SK-N-SH (cell line): ENCODE results near the gene ATP2B2. TPM values are rescaled to one million over a fixed set of nuclear protein-coding genes. Genes with fewer than 3 reads are reported as not detected.

Source experiments
- CTCF ChIA-PET: fragments of 300-600, 350-600 bp; formaldehyde crosslinking; extraction: SDS; loops from one replicate; lab custom pipeline; 2021; lab: Yijun Ruan, JAX
- POLR2A ChIA-PET: fragments of 350-600 bp; sonication (Branson Sonifier 250); formaldehyde crosslinking; extraction: SDS; loops from one replicate; lab custom pipeline; 2020; ENCODE audit warnings: antibody characterized with exemption, inconsistent platforms; lab: Yijun Ruan, JAX
- DNase-seq: peaks from one replicate; pipeline ENCODE4 v3.0.0; 2012
- H2AFZ ChIP-seq: fragments of 200-600 bp; sonication (generic); 2 replicates; pipeline ENCODE4 v1.8.1; 2016; ENCODE audit warnings: antibody characterized with exemption, mild to moderate bottlenecking, low read depth
- H3F3A ChIP-seq: fragments of 200-600 bp; sonication (generic); replicated peaks from 2 replicates; pipeline ENCODE3; 2016; ENCODE audit warnings: antibody characterized with exemption, mild to moderate bottlenecking; ENCODE audit not compliant: insufficient read depth
- H3K27ac ChIP-seq, 2 experiments: fragments of 200-500 bp in 1 of 2; fragments of 200-600 bp in 1 of 2; sonication (Bioruptor generic) in 1 of 2; sonication (generic), shearing (Covaris generic) in 1 of 2; 2 replicates each; pipeline versions ENCODE4 v1.5.1 to v1.6.1; 2014 to 2016; ENCODE audit warnings: low read depth in 2 of 2, inconsistent platforms in 1 of 2, low read length in 1 of 2, mild to moderate bottlenecking in 1 of 2, mixed read lengths in 1 of 2
- H3K27me3 ChIP-seq: fragments of 200-600 bp; sonication (generic), shearing (Covaris generic); 2 replicates; pipeline ENCODE4 v1.6.1; 2016; ENCODE audit warnings: mixed run types; ENCODE audit not compliant: insufficient read depth
- H3K36me3 ChIP-seq, 2 experiments: fragments of 200-500 bp in 1 of 2; fragments of 200-600 bp in 1 of 2; sonication (Bioruptor generic) in 1 of 2; sonication (generic) in 1 of 2; replicated peaks in 1 of 2; 2 replicates each; pipeline versions ENCODE3 to v1.5.1; 2014 to 2016; ENCODE audit warnings: low read length in 1 of 2, mild to moderate bottlenecking in 1 of 2; ENCODE audit not compliant: insufficient read depth in 2 of 2, control insufficient read depth in 1 of 2
- H3K4me1 ChIP-seq, 2 experiments: fragments of 200-500 bp in 1 of 2; fragments of 200-600 bp in 1 of 2; sonication (Bioruptor generic) in 1 of 2; sonication (generic), shearing (Covaris generic) in 1 of 2; 2 replicates each; pipeline versions ENCODE4 v1.5.1 to v1.6.1; 2014 to 2016; ENCODE audit warnings: low read depth in 1 of 2, low read length in 1 of 2, mixed run types in 1 of 2; ENCODE audit not compliant: insufficient read depth in 2 of 2, control insufficient read depth in 1 of 2
- H3K4me2 ChIP-seq: fragments of 200-600 bp; sonication (generic), shearing (Covaris generic); 2 replicates; pipeline ENCODE4 v1.6.1; 2017; ENCODE audit warnings: mixed run types
- H3K4me3 ChIP-seq, 2 experiments: fragments of 200-500 bp in 1 of 2; fragments of 200-600 bp in 1 of 2; sonication (Bioruptor generic) in 1 of 2; sonication (generic), shearing (Covaris generic) in 1 of 2; 2 replicates each; pipeline versions ENCODE4 v1.5.1 to v1.8.1; 2014 to 2016; ENCODE audit warnings: low read depth in 2 of 2, inconsistent platforms in 1 of 2, low read length in 1 of 2, mild to moderate bottlenecking in 1 of 2, mixed read lengths in 1 of 2, moderate library complexity in 1 of 2
- H3K79me2 ChIP-seq: fragments of 200-600 bp; sonication (generic); 2 replicates; pipeline ENCODE4 v1.8.1; 2017; ENCODE audit warnings: mild to moderate bottlenecking; ENCODE audit not compliant: insufficient read depth
- H3K9ac ChIP-seq: fragments of 200-600 bp; sonication (generic); 2 replicates; pipeline ENCODE4 v1.6.1; 2017; ENCODE audit warnings: mixed run types
- H3K9me2 ChIP-seq: fragments of 200-600 bp; sonication (generic); 2 replicates; pipeline ENCODE4 v1.6.1; 2017; ENCODE audit warnings: mixed run types
- H3K9me3 ChIP-seq: fragments of 200-600 bp; sonication (generic); 2 replicates; pipeline ENCODE4 v1.6.1; 2017; ENCODE audit warnings: mixed run types, mild to moderate bottlenecking, moderate library complexity
- H4K20me1 ChIP-seq: fragments of 200-600 bp; sonication (generic); 2 replicates; pipeline ENCODE4 v1.6.1; 2017; ENCODE audit warnings: mild to moderate bottlenecking, mixed run types; ENCODE audit not compliant: insufficient read depth
- EP300 ChIP-seq, 2 experiments: IDR thresholded peaks; 2 replicates each; pipeline versions ENCODE4 v1.4.0 to v1.6.1; 2012; ENCODE audit warnings: borderline replicate concordance in 1 of 2, low read depth in 1 of 2, low read length in 1 of 2
- FOSL2 ChIP-seq: IDR thresholded peaks from 2 replicates; pipeline ENCODE4 v1.4.0; 2012; ENCODE audit warnings: low read depth, mild to moderate bottlenecking, moderate library complexity, borderline replicate concordance
- GATA2 ChIP-seq: sonication (generic); formaldehyde crosslinking; IDR thresholded peaks from 2 replicates; pipeline ENCODE4 v1.5.0; 2020; ENCODE audit warnings: mild to moderate bottlenecking, missing genetic modification reagents
- POLR2AphosphoS5 ChIP-seq: IDR thresholded peaks from 2 replicates; pipeline ENCODE4 v1.6.1; 2012; ENCODE audit warnings: low read depth, low read length
- SIN3A ChIP-seq: IDR thresholded peaks from 2 replicates; pipeline ENCODE4 v1.6.1; 2012; ENCODE audit warnings: low read depth, mild to moderate bottlenecking, low read length, moderate library complexity, borderline replicate concordance
- WGBS: methylation state at CpG from one replicate; pipeline ENCODE4 v1.1.6; 2017; ENCODE audit warnings: low lambda C conversion rate; 5-methylcytosine and 5-hydroxymethylcytosine counted together
- polyA plus RNA-seq, 3 experiments: library from polyadenylated mRNA; depleted of rRNA; stranded (reverse); fragments of >200 nt; gene quantifications; 2 replicates each; pipeline ENCODE4 v1.2.3, GENCODE V29; 2012
- TF ChIP-seq, protein P1 (sequence below): fragments of 150-350 bp; IDR thresholded peaks from 2 replicates; pipeline ENCODE4 v1.6.1; 2017; ENCODE audit warnings: antibody characterized with exemption, low read length, low read depth, borderline replicate concordance
- TF ChIP-seq, protein P2 (sequence below): fragments of 200-600 bp; sonication (generic); IDR thresholded peaks from 2 replicates; pipeline ENCODE4 v1.6.1; 2017; ENCODE audit warnings: antibody characterized with exemption, mild to moderate bottlenecking, moderate library complexity
- TF ChIP-seq, protein P3 (sequence below): IDR thresholded peaks from 2 replicates; pipeline ENCODE4; 2012
- TF ChIP-seq, protein P4 (sequence below): IDR thresholded peaks from 2 replicates; pipeline ENCODE4 v1.4.0; 2012; ENCODE audit warnings: low read depth

The ATP2B2 gene
- polyA plus RNA-seq, 1 of the 3 experiments (the other 2 are of a cell fraction) = 0.15 TPM

DNA sequence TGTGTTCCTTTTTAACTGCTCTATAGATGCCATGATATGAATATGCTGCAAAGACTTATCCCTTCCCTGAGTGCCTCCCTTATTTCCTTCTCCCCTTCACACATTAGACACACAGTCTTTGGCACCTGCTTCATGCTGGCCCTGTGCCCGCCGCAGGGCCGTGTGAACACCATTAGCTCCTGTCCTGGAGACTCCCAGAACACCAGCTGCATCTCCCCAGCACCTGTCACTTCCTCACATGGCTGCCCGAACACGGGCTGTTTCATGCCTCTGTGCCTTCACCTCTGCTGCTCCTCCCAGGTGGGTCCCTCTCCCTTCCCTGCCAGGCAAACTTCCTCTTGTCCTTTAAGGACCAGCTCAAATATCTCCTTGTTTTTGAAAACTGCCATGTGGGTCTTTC lies 144.0 kb downstream of the ATP2B2 start:
- Histone ChIP-seq H3K9me2 (no peaks in the 10 kb centered on the region), H3K27me3 (peaks cover 5% of the 10 kb centered on the region), H3F3A (peaks cover 4% of the 10 kb centered on the region), H3K4me1 (peaks cover 0 to 16% of the 10 kb centered on the region in 2 experiments; a peak in 1 of 4 replicates), H3K36me3 (no peaks in the 10 kb centered on the region), H3K4me2 (no peak overlapping the region), H3K9me3 (no peaks in the 10 kb centered on the region), H3K79me2 (no peaks in the 10 kb centered on the region), H3K9ac (no peak overlapping the region), H4K20me1 (no peaks in the 10 kb centered on the region), H3K4me3 (no peak overlapping the region), H2AFZ (no peak overlapping the region), H3K27ac (no peak overlapping the region)
- no peak for TF ChIP-seq POLR2AphosphoS5
- TF ChIP-seq, protein P1, sequence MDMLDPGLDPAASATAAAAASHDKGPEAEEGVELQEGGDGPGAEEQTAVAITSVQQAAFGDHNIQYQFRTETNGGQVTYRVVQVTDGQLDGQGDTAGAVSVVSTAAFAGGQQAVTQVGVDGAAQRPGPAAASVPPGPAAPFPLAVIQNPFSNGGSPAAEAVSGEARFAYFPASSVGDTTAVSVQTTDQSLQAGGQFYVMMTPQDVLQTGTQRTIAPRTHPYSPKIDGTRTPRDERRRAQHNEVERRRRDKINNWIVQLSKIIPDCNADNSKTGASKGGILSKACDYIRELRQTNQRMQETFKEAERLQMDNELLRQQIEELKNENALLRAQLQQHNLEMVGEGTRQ = no peak
- TF ChIP-seq, protein P2, sequence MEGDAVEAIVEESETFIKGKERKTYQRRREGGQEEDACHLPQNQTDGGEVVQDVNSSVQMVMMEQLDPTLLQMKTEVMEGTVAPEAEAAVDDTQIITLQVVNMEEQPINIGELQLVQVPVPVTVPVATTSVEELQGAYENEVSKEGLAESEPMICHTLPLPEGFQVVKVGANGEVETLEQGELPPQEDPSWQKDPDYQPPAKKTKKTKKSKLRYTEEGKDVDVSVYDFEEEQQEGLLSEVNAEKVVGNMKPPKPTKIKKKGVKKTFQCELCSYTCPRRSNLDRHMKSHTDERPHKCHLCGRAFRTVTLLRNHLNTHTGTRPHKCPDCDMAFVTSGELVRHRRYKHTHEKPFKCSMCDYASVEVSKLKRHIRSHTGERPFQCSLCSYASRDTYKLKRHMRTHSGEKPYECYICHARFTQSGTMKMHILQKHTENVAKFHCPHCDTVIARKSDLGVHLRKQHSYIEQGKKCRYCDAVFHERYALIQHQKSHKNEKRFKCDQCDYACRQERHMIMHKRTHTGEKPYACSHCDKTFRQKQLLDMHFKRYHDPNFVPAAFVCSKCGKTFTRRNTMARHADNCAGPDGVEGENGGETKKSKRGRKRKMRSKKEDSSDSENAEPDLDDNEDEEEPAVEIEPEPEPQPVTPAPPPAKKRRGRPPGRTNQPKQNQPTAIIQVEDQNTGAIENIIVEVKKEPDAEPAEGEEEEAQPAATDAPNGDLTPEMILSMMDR = no peak
- no peak for TF ChIP-seq GATA2 (CRISPR knock-in tag)
- DNase-seq = no peak
- ChIA-PET POLR2A (no interaction called here), CTCF (interaction anchor here (1.4 to 2.4 kb wide), 4 partner anchors 13 to 699 kb away, joined by 3 to 12 read pairs (median 4); no protein-coding TSS in a partner anchor)
- WGBS = 51% methylated on average over 5 of the region's 5 CpGs

DNA sequence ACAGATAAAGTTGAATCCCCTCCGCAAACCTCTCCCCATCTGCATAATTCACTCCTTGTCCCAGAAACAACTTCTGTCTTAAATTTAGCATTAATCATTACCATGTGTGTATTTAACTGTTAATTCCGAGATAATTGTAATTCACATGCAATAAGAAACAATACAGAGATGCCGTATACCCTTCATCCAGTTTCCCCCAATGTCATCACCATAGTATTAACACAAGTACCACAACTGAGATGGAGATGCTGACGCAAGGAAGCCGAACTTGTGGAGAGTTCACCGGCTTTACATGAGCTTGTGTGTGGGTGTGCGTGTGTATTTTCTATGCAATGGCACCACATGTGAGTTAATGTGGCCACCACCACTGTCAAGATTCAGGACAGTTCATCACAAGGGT lies 144.9 kb downstream of the ATP2B2 start:
- no peak overlapping the region for H3K4me2 ChIP-seq
- TF ChIP-seq POLR2AphosphoS5 (no peak), FOSL2 (no peak), GATA2 (CRISPR knock-in tag) (no peak), SIN3A (no peak), EP300 (IDR thresholded peaks at IDR 0.05; ENCODE audit: borderline replicate concordance in 1 of 2, low read depth in 1 of 2, low read length in 1 of 2) (no peak)
- TF ChIP-seq, protein P3, sequence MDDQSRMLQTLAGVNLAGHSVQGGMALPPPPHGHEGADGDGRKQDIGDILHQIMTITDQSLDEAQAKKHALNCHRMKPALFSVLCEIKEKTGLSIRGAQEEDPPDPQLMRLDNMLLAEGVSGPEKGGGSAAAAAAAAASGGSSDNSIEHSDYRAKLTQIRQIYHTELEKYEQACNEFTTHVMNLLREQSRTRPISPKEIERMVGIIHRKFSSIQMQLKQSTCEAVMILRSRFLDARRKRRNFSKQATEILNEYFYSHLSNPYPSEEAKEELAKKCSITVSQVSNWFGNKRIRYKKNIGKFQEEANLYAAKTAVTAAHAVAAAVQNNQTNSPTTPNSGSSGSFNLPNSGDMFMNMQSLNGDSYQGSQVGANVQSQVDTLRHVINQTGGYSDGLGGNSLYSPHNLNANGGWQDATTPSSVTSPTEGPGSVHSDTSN = no peak
- TF ChIP-seq, protein P4, sequence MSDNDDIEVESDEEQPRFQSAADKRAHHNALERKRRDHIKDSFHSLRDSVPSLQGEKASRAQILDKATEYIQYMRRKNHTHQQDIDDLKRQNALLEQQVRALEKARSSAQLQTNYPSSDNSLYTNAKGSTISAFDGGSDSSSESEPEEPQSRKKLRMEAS = no peak
- no peaks in the 10 kb centered on the region for H3K79me2 ChIP-seq
- no peak overlapping the region for H3K9ac ChIP-seq
- H3K36me3 ChIP-seq = no peaks in the 10 kb centered on the region
- H4K20me1 ChIP-seq = no peaks in the 10 kb centered on the region
- WGBS = 73% methylated on average over 7 of the region's 7 CpGs
- H3K4me3 ChIP-seq = no peak overlapping the region
- no peak for DNase-seq
- H3K4me1 ChIP-seq = peaks cover 0 to 23% of the 10 kb centered on the region in 2 experiments; a peak in 1 of 4 replicates
- H3K27me3 ChIP-seq = peaks cover 5% of the 10 kb centered on the region
- H3K9me2 ChIP-seq = no peaks in the 10 kb centered on the region
- no peak overlapping the region for H3K27ac ChIP-seq
- POLR2A ChIA-PET = no interaction called here
- H3F3A ChIP-seq = no peaks in the 10 kb centered on the region
- H3K9me3 ChIP-seq = no peaks in the 10 kb centered on the region
- CTCF ChIA-PET = interaction anchor here (1.4 to 1.8 kb wide), 2 partner anchors 16 to 378 kb away, joined by 5 to 8 read pairs; no protein-coding TSS in a partner anchor
- no peak overlapping the region for H2AFZ ChIP-seq
